Body of pancreas (tissue), 4 donors: ENCODE measurements around the gene EDDM13. TPM values are rescaled to one million over a fixed set of nuclear protein-coding genes. Genes with fewer than 3 reads are reported as not detected.

ENCODE experiments used
- ATAC-seq: fragments of 150-250 bp; one replicate; pipeline ENCODE4 v1.9.1; 2016
- DNase-seq, 4 donors: peaks; one replicate each; pipeline ENCODE4 v3.0.0-alpha.2; 2019
- H3K27ac ChIP-seq, 4 donors: fragments of 200-600 bp; sonication (generic); 1 replicate in 3 of 4; 2 replicates in 1 of 4; pipeline versions ENCODE4 v1.5.1 to v1.6.1; 2016 to 2019; ENCODE audit warnings: mild to moderate bottlenecking in 1 of 4, mixed read lengths in 1 of 4, moderate library complexity in 1 of 4
- H3K27me3 ChIP-seq, 2 donors: fragments of 200-600 bp; sonication (generic); one replicate each; pipeline ENCODE4 v1.6.0; 2016; ENCODE audit warnings: mild to moderate bottlenecking in 1 of 2
- H3K36me3 ChIP-seq, 2 donors: fragments of 200-600 bp; sonication (generic); replicated peaks in 1 of 2; 2 replicates each; pipeline ENCODE4 v1.5.1; 2016; ENCODE audit warnings: low read depth in 2 of 2; ENCODE audit not compliant: insufficient read depth in 1 of 2
- H3K4me1 ChIP-seq: fragments of 200-600 bp; sonication (generic); one replicate; pipeline ENCODE4 v1.6.0; 2016
- H3K4me3 ChIP-seq, 2 donors: fragments of 200-600 bp; sonication (generic); 1 replicate in 1 of 2; 2 replicates in 1 of 2; pipeline ENCODE4 v1.5.1; 2016 to 2019
- H3K9me3 ChIP-seq, 3 donors: fragments of 200-600 bp; sonication (generic); 1 replicate in 2 of 3; 2 replicates in 1 of 3; pipeline ENCODE4 v1.5.1; 2016
- CTCF ChIP-seq, 7 experiments: fragments of 450-650 bp in 4 of 7; fragments of 200-600 bp in 3 of 7; sonication (generic) in 3 of 7; IDR thresholded peaks; one replicate each; pipeline ENCODE4 v1.5.1; 2016 to 2019; ENCODE audit warnings: antibody characterized with exemption in 7 of 7
- POLR2A ChIP-seq, 3 donors: fragments of 450-650 bp; IDR thresholded peaks; one replicate each; pipeline ENCODE4 v1.6.1; 2016; ENCODE audit warnings: antibody characterized with exemption in 3 of 3, mild to moderate bottlenecking in 2 of 3
- WGBS, 2 donors: methylation state at CpG; one replicate each; pipeline ENCODE4 v1.1.5; 2017; 5-methylcytosine and 5-hydroxymethylcytosine counted together
- intact Hi-C: fragments of 100-400 bp; cut with DNase I; formaldehyde crosslinking; loops from one replicate; pipeline ENCODE4 v1.15.1; 2023
- total RNA-seq, 2 donors: library from RNA; depleted of rRNA; stranded (reverse); fragments of >200 nt; gene quantifications; one replicate each; pipeline ENCODE4 v1.1.0, GENCODE V29; 2016

The EDDM13 gene
- total RNA-seq, 2 donors from 2014 or later = not detected

GRCh38 chr19:56263319-56263718 is 9.2 kb upstream of the EDDM13 start:
- Histone ChIP-seq H3K27me3 (no peaks in the 10 kb centered on the region), H3K9me3 (no peaks in the 10 kb centered on the region), H3K27ac (no peak overlapping the region), H3K36me3 (no peaks in the 10 kb centered on the region), H3K4me1 (no peaks in the 10 kb centered on the region), H3K4me3 (no peak overlapping the region)
- DNase-seq = no peak
- TF ChIP-seq POLR2A (IDR thresholded peaks at IDR 0.05) = no peak
- no peak for TF ChIP-seq CTCF (IDR thresholded peaks at IDR 0.05)
- ATAC-seq = no peak
- WGBS, 2 donors = 90 to 91% methylated on average over 5 of the region's 5 CpGs
- intact Hi-C loops = no loop called here

- ATAC-seq = no peak
Observed at GRCh38 chr19:56266051-56266450, 6.5 kb upstream of the EDDM13 start.

GRCh38 chr19:56269348-56269747 is 3.2 kb upstream of the EDDM13 start:
- Histone ChIP-seq H3K4me1 (no peaks in the 10 kb centered on the region), H3K4me3 (no peak overlapping the region), H3K9me3 (no peaks in the 10 kb centered on the region), H3K36me3 (no peaks in the 10 kb centered on the region), H3K27ac (no peak overlapping the region), H3K27me3 (no peaks in the 10 kb centered on the region)
- 89 to 97% methylated on average over 6 of the region's 6 CpGs for WGBS, 2 donors
- ATAC-seq = no peak
- TF ChIP-seq POLR2A (IDR thresholded peaks at IDR 0.05) (no peak), CTCF (IDR thresholded peaks at IDR 0.05) (no peak)
- intact Hi-C loops = no loop called here
- DNase-seq = no peak

More at GRCh38 chr19:56266051-56266450, 6.5 kb upstream of the EDDM13 start:
- Histone ChIP-seq H3K9me3 (no peaks in the 10 kb centered on the region), H3K4me3 (no peak overlapping the region), H3K27ac (no peak overlapping the region), H3K4me1 (no peaks in the 10 kb centered on the region), H3K27me3 (no peaks in the 10 kb centered on the region), H3K36me3 (no peaks in the 10 kb centered on the region)
- TF ChIP-seq CTCF (IDR thresholded peaks at IDR 0.05) (no peak), POLR2A (IDR thresholded peaks at IDR 0.05) (no peak)
- WGBS, 2 donors = 41 to 58% methylated on average over 3 of the region's 3 CpGs
- intact Hi-C loops = no loop called here
- DNase-seq = no peak

- H3K4me1 ChIP-seq = no peaks in the 10 kb centered on the region
- no peaks in the 10 kb centered on the region for H3K9me3 ChIP-seq
- no peak overlapping the region for H3K4me3 ChIP-seq
- H3K36me3 ChIP-seq = no peaks in the 10 kb centered on the region
- no peak overlapping the region for H3K27ac ChIP-seq
- no peak for ATAC-seq
- no peaks in the 10 kb centered on the region for H3K27me3 ChIP-seq
- intact Hi-C loops = no loop called here
- no peak for TF ChIP-seq POLR2A (IDR thresholded peaks at IDR 0.05)
- peak in 1 of 4 donors; percentile 42 for DNase-seq
- WGBS, 2 donors = 53 to 90% methylated on average over 3 of the region's 3 CpGs
Observed at GRCh38 chr19:56270676-56271075, 1.9 kb upstream of the EDDM13 start.

- no peaks in the 10 kb centered on the region for H3K36me3 ChIP-seq
- intact Hi-C loops = no loop called here
- TF ChIP-seq CTCF (IDR thresholded peaks at IDR 0.05) = no peak
- TF ChIP-seq POLR2A (IDR thresholded peaks at IDR 0.05) = no peak
- WGBS, 2 donors = 75 to 96% methylated on average over 6 of the region's 6 CpGs
- no peak overlapping the region for H3K4me3 ChIP-seq
- no peaks in the 10 kb centered on the region for H3K27me3 ChIP-seq
- H3K9me3 ChIP-seq = no peaks in the 10 kb centered on the region
- H3K4me1 ChIP-seq = no peaks in the 10 kb centered on the region
- no peak overlapping the region for H3K27ac ChIP-seq
- no peak for DNase-seq
- ATAC-seq = no peak
Observed at GRCh38 chr19:56271151-56271550, 1.4 kb upstream of the EDDM13 start.
